ENCODE measurements around the gene MSL2. TPM values are rescaled to one million over a fixed set of nuclear protein-coding genes. Genes with fewer than 3 reads are reported as not detected.
"Not testable (repeated sequence)": the region's sequence is repeated elsewhere in the genome, so short reads cannot be mapped to it uniquely, and the experiment has no call there.

MSL2 gene
- polyA plus RNA-seq, 3 donors: 42.0 to 55.4 (median 46.9) TPM

DNA sequence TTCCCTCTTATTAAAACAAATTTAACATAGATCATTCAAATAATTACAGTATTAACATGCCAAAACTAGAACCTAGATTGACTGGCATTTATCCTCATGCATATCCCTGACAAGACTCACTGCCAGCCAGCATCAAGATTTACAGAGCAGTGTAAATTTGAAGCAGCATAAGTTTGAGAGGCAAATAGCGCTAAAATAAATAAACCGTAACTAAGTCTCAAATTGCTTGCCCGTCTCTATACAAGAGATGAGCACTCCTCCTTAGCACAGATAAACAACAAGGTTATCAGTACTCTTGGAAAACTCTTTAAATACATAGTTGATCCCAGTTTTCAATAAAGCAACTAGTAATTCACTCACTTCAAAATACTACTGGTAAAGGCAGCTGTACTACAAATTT lies 29.6 kb downstream of the MSL2 start:
- peak in 2 of 11 donors; percentile 11 for DNase-seq (ENCODE audit: extremely low read depth in 1 of 11, low read depth in 9 of 11, low spot score in 4 of 11)

- DNase-seq (ENCODE audit: extremely low read depth in 1 of 11, low read depth in 9 of 11, low spot score in 4 of 11): not testable (repeated sequence)
These were observed 32.5 kb downstream of the MSL2 start for GRCh38 chr3:136163607-136164006.

- no peak for DNase-seq (ENCODE audit: extremely low read depth in 1 of 11, low read depth in 9 of 11, low spot score in 4 of 11)
These were observed 33.8 kb downstream of the MSL2 start for GRCh38 chr3:136162322-136162721.

- no peak for DNase-seq (ENCODE audit: extremely low read depth in 1 of 11, low read depth in 9 of 11, low spot score in 4 of 11)
These were observed 34.6 kb downstream of the MSL2 start for GRCh38 chr3:136161516-136161915.

DNA sequence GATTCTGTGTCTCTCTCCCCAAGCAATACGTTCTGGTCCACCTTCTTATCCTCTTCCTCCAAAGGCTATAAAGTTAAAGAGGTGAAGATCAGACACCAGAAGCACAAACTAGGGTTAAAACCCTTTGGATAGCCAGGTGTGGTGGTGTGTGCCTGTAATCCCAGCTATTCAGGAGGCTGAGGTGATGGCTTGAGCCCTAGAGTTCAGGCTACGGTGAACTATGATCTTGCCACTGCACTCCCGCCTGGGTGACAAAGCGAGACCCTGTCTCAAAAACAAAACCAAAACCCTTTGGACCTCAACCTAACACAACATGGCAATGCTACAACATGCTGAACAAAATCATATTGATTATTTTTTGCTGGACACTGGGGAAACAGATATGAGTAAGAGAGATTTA lies 43.2 kb downstream of the MSL2 start:
- DNase-seq (ENCODE audit: extremely low read depth in 1 of 11, low read depth in 9 of 11, low spot score in 4 of 11): no peak

GRCh38 chr3:136152176-136152843 lies 43.8 kb downstream of the MSL2 start:
- DNase-seq (ENCODE audit: extremely low read depth in 1 of 11, low read depth in 9 of 11, low spot score in 4 of 11): no peak

DNA sequence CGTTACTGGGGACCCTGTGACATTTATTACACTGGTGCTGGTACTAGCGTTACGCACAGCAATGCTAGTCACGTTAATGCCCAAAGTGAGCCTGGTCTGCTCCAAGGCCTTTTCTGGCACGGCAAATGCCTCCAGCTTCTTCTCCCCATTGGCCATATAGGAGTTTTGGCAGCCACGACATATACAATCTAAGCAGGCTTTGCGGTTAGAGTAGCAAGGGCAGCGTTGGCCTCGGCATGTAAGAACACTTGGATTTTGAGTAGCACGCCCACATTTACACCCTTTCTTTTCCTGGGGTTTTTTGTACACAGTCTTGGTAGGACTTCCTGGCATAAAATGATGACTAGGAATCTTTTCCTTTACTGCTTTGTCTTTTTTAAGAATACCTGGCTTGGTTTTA lies 44.9 kb downstream of the MSL2 start:
- no peak for DNase-seq (ENCODE audit: extremely low read depth in 1 of 11, low read depth in 9 of 11, low spot score in 4 of 11)

DNA sequence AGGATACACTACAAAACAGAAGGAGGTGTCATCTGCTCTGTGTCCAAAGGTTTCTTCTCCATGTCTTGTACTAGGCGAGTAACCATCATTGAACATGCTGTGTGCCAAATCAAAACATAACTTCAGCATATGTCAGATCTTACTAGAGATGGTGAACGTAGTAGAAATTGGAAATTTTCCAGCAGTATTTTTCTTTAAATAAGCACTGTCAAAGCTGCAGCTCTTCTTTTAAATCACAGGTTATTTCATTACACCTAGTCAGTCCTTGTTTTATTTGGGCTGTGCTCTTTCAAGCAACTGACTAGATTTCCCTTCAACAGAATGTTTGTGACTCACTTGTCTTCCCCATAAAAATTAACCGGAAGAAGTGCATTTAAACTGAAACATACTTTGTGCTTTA lies 46.5 kb downstream of the MSL2 start:
- no peak for DNase-seq (ENCODE audit: extremely low read depth in 1 of 11, low read depth in 9 of 11, low spot score in 4 of 11)

DNA sequence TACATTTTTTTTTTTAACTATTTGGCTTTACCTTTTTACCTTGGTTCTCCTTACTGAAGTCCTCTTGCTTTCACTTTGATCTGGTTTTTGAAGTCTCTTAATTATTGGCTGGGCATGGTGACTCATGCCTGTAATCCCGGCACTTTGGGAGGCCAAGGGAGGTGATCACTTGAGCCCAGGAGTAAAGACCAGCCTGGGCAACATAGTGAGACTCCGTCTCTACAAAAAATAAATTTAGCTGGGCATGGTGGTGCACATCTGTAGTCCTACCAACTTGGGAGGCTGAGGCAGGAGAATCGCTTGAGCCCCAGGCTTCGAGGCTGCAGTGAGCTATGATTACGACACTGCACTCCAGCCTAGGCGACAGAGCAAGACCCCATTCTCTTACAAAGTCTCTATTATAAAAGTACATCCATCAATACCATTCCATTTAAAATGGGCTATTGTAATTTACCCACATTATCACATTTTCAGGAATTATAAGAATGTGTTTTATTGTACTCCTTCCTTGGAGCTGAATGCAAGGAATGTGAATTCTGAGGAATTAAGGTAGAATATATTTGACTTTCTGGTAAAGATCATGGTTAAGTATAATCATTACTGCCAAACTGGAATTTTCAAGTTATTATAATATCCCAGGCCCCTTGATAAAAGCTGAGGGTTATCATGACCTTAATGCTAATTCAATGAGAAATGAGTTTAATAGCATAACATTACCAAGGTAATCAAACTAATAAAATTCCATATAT lies 49.0 kb downstream of the MSL2 start:
- no peak for DNase-seq (ENCODE audit: extremely low read depth in 1 of 11, low read depth in 9 of 11, low spot score in 4 of 11)

DNA sequence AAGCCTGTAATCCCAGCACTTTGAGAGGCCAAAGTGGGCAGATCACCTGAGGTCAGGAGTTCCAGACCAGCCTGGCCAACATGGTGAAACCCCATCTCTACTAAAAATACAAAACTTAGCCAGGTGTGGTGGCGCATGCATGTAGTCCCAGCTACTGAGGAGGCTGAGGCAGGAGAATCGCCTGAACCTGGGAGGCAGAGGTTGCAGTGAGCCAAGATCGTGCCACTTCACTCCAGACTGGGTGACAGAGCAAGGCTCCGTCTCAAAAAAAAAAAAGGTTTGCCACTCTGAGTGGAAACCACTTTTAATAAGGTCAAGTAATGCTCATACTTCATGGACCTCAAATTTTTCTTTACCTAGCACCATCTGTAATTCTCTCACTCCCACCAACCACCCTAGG lies 51.7 kb downstream of the MSL2 start:
- not testable (repeated sequence) for DNase-seq (ENCODE audit: extremely low read depth in 1 of 11, low read depth in 9 of 11, low spot score in 4 of 11)

GRCh38 chr3:136142592-136142991 lies 53.5 kb downstream of the MSL2 start:
- no peak for DNase-seq (ENCODE audit: extremely low read depth in 1 of 11, low read depth in 9 of 11, low spot score in 4 of 11)

GRCh38 chr3:136141891-136142290 lies 54.2 kb downstream of the MSL2 start:
- no peak for DNase-seq (ENCODE audit: extremely low read depth in 1 of 11, low read depth in 9 of 11, low spot score in 4 of 11)

DNA sequence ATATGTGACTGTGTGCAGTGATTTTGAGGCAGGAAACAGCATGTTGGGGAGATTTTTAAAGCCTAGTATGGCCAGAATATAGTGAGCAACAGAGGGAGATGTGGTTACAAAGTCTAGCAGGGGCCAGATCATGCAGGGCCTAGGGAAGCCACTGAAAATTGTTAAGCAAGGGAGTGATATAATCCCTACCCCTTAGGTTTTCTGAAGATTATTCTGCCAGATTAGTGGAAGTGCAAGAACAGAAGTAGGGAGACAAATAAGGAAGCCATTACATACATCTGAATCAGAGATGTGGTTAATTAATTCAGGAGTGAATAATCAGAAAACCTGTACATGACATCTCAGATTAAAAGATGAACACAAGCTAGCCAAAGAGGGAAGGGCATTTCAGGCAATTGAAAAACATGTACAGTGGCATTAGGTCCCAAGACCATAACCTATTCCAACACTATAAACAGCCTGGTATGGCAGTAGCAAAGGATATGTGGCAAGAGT lies 54.8 kb downstream of the MSL2 start:
- DNase-seq (ENCODE audit: extremely low read depth in 1 of 11, low read depth in 9 of 11, low spot score in 4 of 11): no peak

GRCh38 chr3:136136454-136136853 lies 59.7 kb downstream of the MSL2 start:
- DNase-seq (ENCODE audit: extremely low read depth in 1 of 11, low read depth in 9 of 11, low spot score in 4 of 11): no peak

- DNase-seq (ENCODE audit: extremely low read depth in 1 of 11, low read depth in 9 of 11, low spot score in 4 of 11): no peak
These were observed 60.9 kb downstream of the MSL2 start for GRCh38 chr3:136135039-136135802.

DNA sequence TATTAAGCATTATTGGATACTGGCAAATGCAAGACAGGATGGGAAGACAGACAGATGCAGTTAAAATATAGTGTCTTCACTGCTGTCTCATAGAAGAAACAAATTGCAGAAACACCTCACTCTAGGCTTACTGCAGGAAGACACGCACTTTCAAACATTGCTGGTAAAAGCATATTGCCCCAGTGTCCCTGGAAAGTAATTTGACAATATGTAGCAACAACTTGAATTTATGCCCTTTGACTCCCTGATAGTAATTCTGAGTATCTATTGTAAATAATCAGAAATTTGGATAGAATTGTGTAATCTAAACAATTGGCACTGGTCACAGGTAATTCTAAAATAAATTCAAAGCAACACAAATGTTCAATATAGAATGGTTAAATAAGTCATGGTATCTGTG lies 62.0 kb downstream of the MSL2 start:
- DNase-seq (ENCODE audit: extremely low read depth in 1 of 11, low read depth in 9 of 11, low spot score in 4 of 11): no peak

- not testable (repeated sequence) for DNase-seq (ENCODE audit: extremely low read depth in 1 of 11, low read depth in 9 of 11, low spot score in 4 of 11)
These were observed 64.5 kb downstream of the MSL2 start for GRCh38 chr3:136131647-136132046.

GRCh38 chr3:136122006-136122405 lies 74.1 kb downstream of the MSL2 start:
- no peak for DNase-seq (ENCODE audit: extremely low read depth in 1 of 11, low read depth in 9 of 11, low spot score in 4 of 11)

- peak in 6 of 11 donors; percentile 6 to 20 (median 10) for DNase-seq (ENCODE audit: extremely low read depth in 1 of 11, low read depth in 9 of 11, low spot score in 4 of 11)
These were observed 75.5 kb downstream of the MSL2 start for GRCh38 chr3:136120373-136121348.
